Breast epithelium (tissue), 4 donors: ENCODE measurements around the gene PNPO. TPM values are rescaled to one million over a fixed set of nuclear protein-coding genes. Genes with fewer than 3 reads are reported as not detected.

Experiments
- DNase-seq, 2 donors: peaks; one replicate each; pipeline ENCODE4 v3.0.0-alpha.2; 2019; ENCODE audit warnings: low spot score in 2 of 2
- H3K27ac ChIP-seq, 2 donors: fragments of 200-600 bp; sonication (generic) in 1 of 2; one replicate each; pipeline ENCODE4 v1.5.1; 2016 to 2019; ENCODE audit warnings: mild to moderate bottlenecking in 1 of 2
- H3K27me3 ChIP-seq, 2 donors: fragments of 200-600 bp; sonication (generic) in 1 of 2; one replicate each; pipeline versions ENCODE4 v1.5.1 to v1.6.0; 2017 to 2019; ENCODE audit warnings: control low read depth in 1 of 2, mild to moderate bottlenecking in 1 of 2
- H3K36me3 ChIP-seq: fragments of 200-600 bp; one replicate; pipeline ENCODE4 v1.5.1; 2019
- H3K4me1 ChIP-seq, 2 donors: fragments of 200-600 bp; sonication (generic); one replicate each; pipeline ENCODE4 v1.5.1; 2016 to 2019; ENCODE audit warnings: control low read depth in 1 of 2
- H3K4me3 ChIP-seq, 3 donors: fragments of 200-600 bp; sonication (generic); 1 replicate in 2 of 3; 2 replicates in 1 of 3; pipeline ENCODE4 v1.5.1; 2016 to 2019; ENCODE audit warnings: mild to moderate bottlenecking in 3 of 3, moderate library complexity in 2 of 3
- H3K9me3 ChIP-seq, 2 donors: fragments of 200-600 bp; sonication (generic) in 1 of 2; one replicate each; pipeline ENCODE4 v1.5.1; 2016 to 2019; ENCODE audit warnings: control low read depth in 1 of 2
- CTCF ChIP-seq, 3 donors: fragments of 450-650 bp; IDR thresholded peaks; one replicate each; pipeline ENCODE4 v1.5.1; 2016 to 2017; ENCODE audit warnings: antibody characterized with exemption in 3 of 3, mild to moderate bottlenecking in 3 of 3, moderate library complexity in 3 of 3
- POLR2A ChIP-seq: fragments of 450-650 bp; IDR thresholded peaks from one replicate; pipeline ENCODE4 v1.6.1; 2016; ENCODE audit warnings: antibody characterized with exemption, mild to moderate bottlenecking, moderate library complexity
- POLR2AphosphoS5 ChIP-seq, 3 donors: sonication (generic); formaldehyde crosslinking; IDR thresholded peaks; one replicate each; pipeline ENCODE4 v1.6.1; 2017; ENCODE audit warnings: antibody characterized with exemption in 3 of 3
- intact Hi-C: fragments of 100-400 bp; cut with DNase I; formaldehyde crosslinking; loops from one replicate; pipeline ENCODE4 v1.15.1; 2023; ENCODE audit warnings: low total_unique reads
- total RNA-seq, 3 donors: library from RNA; depleted of rRNA; stranded (reverse); fragments of >200 nt; gene quantifications; one replicate each; pipeline ENCODE4 v1.1.0, GENCODE V29; 2016

Gene PNPO
- total RNA-seq, 3 donors from 2014 or later: 28.3 to 61.2 (median 34.7) TPM

GRCh38 chr17:47945529-47946508 is 4.4 kb downstream of the PNPO start:
- Histone ChIP-seq H3K27ac (peak overlapping the region; percentile 80 to 95), H3K9me3 (no peaks in the 10 kb centered on the region), H3K4me3 (no peak overlapping the region), H3K4me1 (peaks cover 13 to 47% of the 10 kb centered on the region in 2 donors), H3K27me3 (no peaks in the 10 kb centered on the region), H3K36me3 (no peaks in the 10 kb centered on the region)
- DNase-seq: no peak
- TF ChIP-seq POLR2A: no peak
- TF ChIP-seq POLR2AphosphoS5 (IDR thresholded peaks at IDR 0.05): no peak
- no peak for TF ChIP-seq CTCF (IDR thresholded peaks at IDR 0.05)
- intact Hi-C loops: no loop called here

- Histone ChIP-seq H3K27ac (peak overlapping the region; percentile 80 to 95), H3K27me3 (no peaks in the 10 kb centered on the region), H3K36me3 (no peaks in the 10 kb centered on the region), H3K9me3 (no peaks in the 10 kb centered on the region), H3K4me1 (peaks cover 13 to 47% of the 10 kb centered on the region in 2 donors), H3K4me3 (no peak overlapping the region)
- TF ChIP-seq POLR2A: no peak
- no peak for TF ChIP-seq POLR2AphosphoS5 (IDR thresholded peaks at IDR 0.05)
- TF ChIP-seq CTCF (IDR thresholded peaks at IDR 0.05): no peak
- DNase-seq: no peak
- intact Hi-C loops: no loop called here
These were observed 5.1 kb downstream of the PNPO start for GRCh38 chr17:47946516-47946915.

- Histone ChIP-seq H3K27ac (peak overlapping the region; percentile 80 to 95), H3K4me3 (no peak overlapping the region), H3K4me1 (peaks cover 13 to 52% of the 10 kb centered on the region in 2 donors), H3K27me3 (no peaks in the 10 kb centered on the region), H3K9me3 (no peaks in the 10 kb centered on the region), H3K36me3 (no peaks in the 10 kb centered on the region)
- intact Hi-C loops: no loop called here
- peak; percentile 85 to 89 for DNase-seq
- TF ChIP-seq CTCF (IDR thresholded peaks at IDR 0.05) (peak; percentile 76 to 87 (median 81)), POLR2AphosphoS5 (IDR thresholded peaks at IDR 0.05) (peak in 1 of 3 donors; percentile 31), POLR2A (no peak)
These were observed 5.6 kb downstream of the PNPO start for GRCh38 chr17:47946929-47947397.

- Histone ChIP-seq H3K9me3 (no peaks in the 10 kb centered on the region), H3K27me3 (no peaks in the 10 kb centered on the region), H3K4me1 (peaks cover 8 to 47% of the 10 kb centered on the region in 2 donors), H3K36me3 (no peaks in the 10 kb centered on the region), H3K4me3 (peak overlapping the region in 1 of 3 donors; percentile 63), H3K27ac (peak overlapping the region; percentile 95 to 97)
- TF ChIP-seq POLR2AphosphoS5 (IDR thresholded peaks at IDR 0.05) (no peak), CTCF (IDR thresholded peaks at IDR 0.05) (no peak), POLR2A (no peak)
- DNase-seq: peak; percentile 63 to 77
- intact Hi-C loops: no loop called here
These were observed 7.4 kb downstream of the PNPO start for GRCh38 chr17:47948706-47949196.
